ENCODE data around the gene ROR2.
"Not testable (repeated sequence)": the region's sequence is repeated elsewhere in the genome, so short reads cannot be mapped to it uniquely, and the experiment has no call there.

The ROR2 gene

DNA sequence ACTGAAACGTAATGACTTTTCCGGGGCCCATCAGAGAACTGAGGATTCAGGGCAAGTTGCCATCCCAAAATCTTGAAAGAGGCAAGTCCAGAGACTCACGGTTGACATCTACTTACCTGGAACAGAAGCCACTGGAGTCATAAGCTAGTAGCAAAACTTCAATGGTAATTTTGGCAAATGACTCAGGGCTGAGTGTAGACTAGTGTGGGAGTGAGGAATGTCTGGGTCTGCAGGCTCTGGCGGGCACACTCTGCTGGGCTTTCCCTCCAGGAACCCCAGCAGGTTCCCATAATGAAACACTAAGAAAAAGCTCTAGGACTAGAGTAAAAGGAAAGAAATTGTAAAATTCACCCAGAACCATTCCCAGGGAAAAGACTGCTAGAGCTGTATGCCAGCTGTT is 403.5 kb downstream of the ROR2 start:
- no peak for DNase-seq

DNA sequence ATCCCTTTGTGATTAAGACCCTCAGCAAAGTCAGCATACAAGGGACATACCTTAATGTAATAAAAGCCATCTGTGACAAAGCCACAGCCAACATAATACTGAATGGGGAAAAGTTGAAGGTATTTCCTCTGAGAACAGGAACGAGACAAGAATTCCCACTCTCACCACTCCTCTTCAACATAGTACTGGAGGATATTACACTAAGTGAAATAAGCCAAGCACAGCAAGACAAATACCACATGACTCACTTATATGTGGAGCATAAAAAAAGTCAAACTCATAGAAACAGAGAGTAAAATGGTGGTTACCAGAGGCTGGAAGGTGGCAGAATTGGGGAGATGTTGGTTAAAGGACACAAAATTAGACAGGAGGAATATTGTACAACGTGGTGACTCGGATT is 408.3 kb downstream of the ROR2 start:
- no peak for DNase-seq

GRCh38 chr9:91540506-91540905 is 409.5 kb downstream of the ROR2 start:
- not testable (repeated sequence) for DNase-seq

DNA sequence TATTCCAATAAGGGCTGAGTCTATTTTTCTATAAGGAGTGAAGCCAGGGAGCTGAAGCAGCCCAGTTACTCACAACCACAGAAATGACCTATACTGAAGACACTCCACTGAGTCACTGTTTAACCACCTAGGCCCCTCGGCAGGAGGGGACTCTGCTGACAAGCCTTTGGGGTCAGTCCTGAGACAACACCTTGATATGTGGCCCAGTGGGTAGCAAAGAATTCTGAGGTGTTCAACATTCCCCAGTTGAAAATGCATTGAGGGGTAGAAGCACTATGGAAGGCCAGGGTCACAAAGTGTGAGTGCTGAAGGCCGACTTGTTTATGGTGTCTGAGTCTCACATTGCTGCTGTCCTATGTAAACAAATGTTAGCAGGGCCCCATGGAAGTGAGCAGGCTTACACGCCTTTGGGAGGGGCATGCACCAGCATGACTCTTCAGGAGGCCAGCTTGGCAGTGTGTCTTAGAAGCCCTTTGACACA is 413.8 kb downstream of the ROR2 start:
- no peak for DNase-seq

DNA sequence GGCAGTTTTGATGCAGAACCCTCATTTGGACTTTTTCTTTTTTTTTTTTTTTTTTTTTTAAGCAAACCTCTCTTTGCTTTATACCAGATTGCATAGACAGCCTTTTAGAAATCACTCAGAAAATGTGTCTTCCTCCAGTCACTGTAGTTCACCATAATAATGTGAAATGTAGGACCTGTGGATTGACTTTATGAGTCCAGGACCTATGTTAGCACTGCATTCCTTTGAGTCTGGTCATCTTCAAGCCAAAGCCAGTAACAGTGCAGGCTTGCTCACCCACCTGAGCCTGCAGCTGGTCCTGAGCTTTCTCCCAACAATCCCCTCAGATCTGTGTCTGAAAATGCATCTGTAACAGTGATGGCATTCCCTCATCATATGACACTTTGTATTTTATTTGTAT is 415.7 kb downstream of the ROR2 start:
- no peak for DNase-seq

GRCh38 chr9:91533382-91533781 is 416.6 kb downstream of the ROR2 start:
- no peak for DNase-seq

DNA sequence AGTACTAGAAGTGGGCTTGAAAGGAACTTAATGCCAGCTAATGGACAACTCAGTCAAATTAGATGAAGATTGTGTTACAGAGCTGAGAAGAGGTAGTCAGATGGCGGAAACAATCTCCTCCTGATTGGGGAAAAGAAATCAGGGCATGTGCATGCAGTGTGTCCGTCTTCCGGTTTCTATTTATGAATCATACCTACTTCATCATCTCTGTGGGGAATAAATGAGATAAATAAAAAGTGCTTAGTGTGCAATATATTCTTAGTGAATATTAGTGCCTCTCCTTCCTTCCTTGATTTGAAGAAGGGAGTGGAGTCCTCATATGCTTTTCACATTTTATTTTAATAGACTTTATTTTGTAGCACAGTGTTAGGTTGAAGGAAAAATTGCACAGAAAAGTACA is 417.7 kb downstream of the ROR2 start:
- DNase-seq = no peak

GRCh38 chr9:91530829-91531228 is 419.2 kb downstream of the ROR2 start:
- DNase-seq = no peak

DNA sequence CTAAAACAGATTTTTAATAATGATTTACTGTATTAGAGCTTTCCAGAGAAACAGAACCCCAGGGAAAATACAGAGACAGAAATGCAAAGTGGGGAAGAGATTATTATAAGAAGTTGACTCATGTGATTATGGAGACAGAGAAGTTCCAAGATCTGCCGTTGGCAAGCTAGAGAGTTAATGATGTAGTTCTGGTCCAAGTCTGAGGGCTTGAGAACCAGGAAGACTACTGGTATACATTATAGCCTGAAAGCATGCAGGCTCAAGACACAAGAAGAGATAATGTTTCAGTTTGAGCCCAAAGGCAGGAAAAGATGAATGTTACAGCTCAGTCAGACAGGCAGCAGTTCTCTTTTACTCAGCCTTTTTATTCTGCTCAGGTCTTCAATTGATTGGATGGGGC is 427.5 kb downstream of the ROR2 start:
- DNase-seq = no peak

GRCh38 chr9:91519520-91520277 is 430.3 kb downstream of the ROR2 start:
- DNase-seq = no peak

DNA sequence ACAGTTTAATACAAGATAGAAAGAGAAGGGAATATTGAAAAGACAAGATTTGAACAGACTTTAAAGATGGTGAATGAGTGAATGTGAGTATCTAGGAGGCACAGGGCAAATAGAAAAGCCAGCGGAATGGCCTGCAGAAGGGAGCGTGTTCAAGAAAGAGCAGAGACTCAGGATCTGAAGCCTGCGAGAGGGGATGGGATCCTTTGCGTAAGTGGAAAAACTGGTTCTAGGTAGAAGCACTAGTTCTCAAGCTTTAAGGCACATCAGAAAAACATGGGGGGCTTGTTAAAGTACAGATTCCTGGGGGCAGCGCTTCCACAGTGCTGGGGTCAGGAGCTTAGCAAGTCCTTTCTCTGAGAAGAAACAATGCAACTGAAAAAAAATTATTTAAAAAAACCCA is 431.6 kb downstream of the ROR2 start:
- no peak for DNase-seq

DNA sequence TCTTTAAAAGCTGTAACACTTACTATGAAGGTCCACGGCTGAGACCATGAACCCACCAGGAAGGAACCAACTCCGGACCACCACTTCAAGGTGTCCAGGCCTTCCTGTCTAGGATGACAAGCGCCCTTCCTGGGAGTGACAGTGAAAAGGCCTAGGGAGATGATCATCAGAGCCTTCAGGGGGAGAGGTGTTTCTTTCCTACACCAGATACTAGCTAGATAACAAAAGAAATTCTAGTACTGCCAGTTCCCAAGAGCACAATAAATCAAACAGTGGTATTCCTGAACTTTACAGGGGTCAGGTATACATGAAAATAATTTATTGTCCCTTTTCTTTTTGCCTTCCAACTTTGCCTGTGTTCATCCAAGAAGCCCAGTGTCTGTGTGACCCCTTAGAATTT is 432.2 kb downstream of the ROR2 start:
- DNase-seq = no peak

DNA sequence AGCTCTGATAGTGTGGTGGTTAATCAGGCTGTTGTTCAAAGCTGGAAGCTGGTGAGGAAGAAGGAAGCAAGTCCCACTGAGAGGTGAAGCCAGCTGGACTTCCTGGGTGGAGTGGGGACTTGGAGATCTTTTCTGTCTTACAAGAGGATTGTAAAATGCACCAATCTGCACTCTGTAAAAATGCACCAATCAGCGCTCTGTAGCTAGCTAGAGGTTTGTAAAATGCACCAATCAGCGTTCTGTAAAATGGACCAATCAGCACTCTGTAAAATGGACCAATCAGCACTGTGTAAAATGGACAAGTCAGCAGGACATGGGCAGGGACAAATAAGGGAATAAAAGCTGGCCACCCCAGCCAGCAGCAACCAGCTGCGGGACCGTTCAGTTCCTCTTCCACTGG is 432.7 kb downstream of the ROR2 start:
- DNase-seq = not testable (repeated sequence)

DNA sequence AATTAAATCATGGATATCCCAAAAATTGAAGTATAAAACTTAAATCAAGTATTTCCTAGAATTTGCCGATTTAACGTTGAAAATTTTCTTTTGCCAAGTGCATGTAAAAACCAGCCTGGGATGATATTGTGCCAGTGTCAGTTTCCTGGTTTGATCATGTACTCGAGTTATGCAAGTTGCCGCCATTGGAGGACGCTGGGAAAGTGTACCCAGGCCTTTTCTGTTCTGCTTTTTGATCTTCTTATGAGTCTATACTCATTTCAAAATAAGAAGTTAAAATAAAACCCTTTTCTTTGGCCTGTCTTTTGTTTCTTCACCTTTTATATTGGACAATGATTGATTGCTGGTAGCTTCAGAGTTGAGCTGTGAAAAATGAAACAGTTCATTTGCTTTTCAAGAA is 433.3 kb downstream of the ROR2 start:
- no peak for DNase-seq

GRCh38 chr9:91516081-91516480 is 433.9 kb downstream of the ROR2 start:
- no peak for DNase-seq

DNA sequence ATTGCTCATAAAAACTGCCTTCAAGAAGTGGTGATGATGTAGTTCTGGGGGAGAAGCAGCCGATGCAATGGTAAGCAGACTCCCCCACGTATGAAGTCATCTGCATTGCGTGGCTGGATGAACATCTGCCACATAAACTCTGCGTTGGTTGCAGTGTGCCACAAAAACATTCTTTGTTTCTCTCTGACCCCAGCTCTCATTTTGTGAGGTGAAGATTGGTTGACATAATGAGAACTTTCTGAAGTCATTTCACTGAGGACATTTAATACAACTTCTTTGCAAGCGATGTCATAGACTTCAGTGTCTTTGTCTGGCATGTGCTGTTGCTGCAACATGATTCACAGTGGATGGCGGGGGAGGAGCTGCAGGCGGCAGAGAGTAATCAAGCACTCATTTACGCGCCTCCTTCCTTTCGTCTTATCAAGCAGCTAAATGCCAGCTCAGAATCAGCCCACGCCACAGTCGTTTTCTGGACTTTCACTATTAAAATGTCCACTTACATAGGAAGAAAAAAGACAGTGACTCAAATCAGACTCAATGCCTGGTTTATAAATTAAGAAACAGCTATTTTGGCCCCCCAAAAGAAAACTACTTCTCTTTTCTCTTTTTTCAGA is 434.8 kb downstream of the ROR2 start:
- peak; percentile 33 for DNase-seq
